LNCaP clone FGC (cell line): ENCODE data around the gene SMAD5.

Source experiments
- DNase-seq: peaks from one replicate; pipeline ENCODE4 v3.0.0-alpha.2; 2011; ENCODE audit warnings: low read depth
- H3K4me3 ChIP-seq: 2 replicates; pipeline ENCODE4 v1.5.1; 2011; ENCODE audit warnings: mild to moderate bottlenecking, low read depth, low read length, control low read depth
- TF ChIP-seq, protein P1 (sequence below): IDR thresholded peaks from 2 replicates; pipeline ENCODE4 v1.5.1; 2012; ENCODE audit warnings: mild to moderate bottlenecking; ENCODE audit not compliant: control insufficient read depth, insufficient read depth; ENCODE audit errors: extremely low read depth

Gene SMAD5

DNA sequence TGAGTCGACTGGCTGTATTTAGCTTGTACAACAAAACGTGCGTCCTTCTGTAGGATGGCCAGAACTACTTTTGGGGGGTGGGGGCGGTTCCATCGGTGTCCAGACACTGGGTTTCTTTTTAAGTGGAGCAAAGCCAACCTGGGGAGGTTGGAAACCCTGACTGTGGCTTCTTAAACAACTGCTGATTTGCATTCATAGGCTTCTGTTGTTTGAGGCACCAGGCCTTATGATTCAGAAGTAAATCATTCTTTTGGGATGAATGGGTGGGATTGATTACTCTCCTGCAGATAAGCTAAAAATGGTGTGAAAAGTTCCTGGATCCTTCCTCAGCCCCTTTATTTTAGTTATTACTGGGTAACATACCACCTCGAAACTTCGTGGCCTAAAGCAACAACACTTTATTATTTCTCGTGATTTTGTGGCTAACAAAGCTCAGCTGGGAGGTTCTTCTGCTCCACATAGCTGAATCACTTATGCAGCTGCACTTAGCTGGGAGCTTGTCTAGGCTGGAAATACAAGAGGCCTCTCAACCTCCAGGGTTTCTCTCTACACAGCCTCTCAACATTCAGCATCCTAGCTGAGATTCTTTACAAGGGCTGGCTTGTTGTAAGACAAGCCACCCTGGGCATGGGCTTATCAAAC lies 72.5 kb downstream of the SMAD5 start:
- DNase-seq, result no peak
- TF ChIP-seq, protein P1, sequence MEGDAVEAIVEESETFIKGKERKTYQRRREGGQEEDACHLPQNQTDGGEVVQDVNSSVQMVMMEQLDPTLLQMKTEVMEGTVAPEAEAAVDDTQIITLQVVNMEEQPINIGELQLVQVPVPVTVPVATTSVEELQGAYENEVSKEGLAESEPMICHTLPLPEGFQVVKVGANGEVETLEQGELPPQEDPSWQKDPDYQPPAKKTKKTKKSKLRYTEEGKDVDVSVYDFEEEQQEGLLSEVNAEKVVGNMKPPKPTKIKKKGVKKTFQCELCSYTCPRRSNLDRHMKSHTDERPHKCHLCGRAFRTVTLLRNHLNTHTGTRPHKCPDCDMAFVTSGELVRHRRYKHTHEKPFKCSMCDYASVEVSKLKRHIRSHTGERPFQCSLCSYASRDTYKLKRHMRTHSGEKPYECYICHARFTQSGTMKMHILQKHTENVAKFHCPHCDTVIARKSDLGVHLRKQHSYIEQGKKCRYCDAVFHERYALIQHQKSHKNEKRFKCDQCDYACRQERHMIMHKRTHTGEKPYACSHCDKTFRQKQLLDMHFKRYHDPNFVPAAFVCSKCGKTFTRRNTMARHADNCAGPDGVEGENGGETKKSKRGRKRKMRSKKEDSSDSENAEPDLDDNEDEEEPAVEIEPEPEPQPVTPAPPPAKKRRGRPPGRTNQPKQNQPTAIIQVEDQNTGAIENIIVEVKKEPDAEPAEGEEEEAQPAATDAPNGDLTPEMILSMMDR, result no peak
- no peak overlapping the region for H3K4me3 ChIP-seq

DNA sequence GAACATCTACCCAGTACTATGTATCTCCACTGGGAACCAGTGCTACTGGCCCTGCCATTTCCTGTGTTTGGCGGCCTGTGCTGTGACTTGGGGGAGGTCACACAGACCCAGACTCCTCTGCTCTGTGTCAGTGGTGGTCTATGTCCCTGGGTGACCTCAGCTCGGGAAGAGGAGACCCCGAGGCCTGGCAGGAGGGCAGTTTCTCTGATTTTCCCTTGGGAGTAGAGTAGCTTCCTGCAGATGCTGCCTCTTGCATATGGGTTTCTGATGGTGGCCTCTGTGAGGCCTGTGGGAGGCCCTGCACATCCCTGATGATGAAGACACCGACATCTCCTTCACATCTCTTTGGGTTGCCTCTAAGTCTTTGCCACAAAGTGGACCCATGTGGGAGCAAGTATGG lies 73.3 kb downstream of the SMAD5 start:
- no peak overlapping the region for H3K4me3 ChIP-seq
- DNase-seq, result no peak
- TF ChIP-seq, protein P1, result no peak

DNA sequence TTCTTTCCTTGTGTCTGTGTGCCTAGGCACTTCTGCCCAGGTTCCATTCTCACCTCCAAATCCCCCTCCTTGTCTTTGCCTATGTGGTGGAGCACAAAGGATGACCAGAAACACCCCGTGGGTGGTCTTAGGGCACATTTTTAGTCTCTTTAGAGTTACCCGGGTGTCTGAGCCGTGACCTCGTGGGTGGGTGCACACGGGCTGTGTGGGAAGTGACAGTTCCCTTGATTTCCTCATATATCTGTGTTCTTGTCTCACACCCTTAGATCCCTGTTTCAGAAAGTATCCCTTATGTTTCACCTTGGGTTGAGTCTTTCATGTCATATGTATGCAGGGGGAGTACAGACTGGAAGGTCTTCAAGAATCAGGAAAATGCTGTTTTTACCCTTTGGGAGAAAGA lies 73.7 kb downstream of the SMAD5 start:
- TF ChIP-seq, protein P1, result no peak
- no peak overlapping the region for H3K4me3 ChIP-seq
- DNase-seq, result no peak

DNA sequence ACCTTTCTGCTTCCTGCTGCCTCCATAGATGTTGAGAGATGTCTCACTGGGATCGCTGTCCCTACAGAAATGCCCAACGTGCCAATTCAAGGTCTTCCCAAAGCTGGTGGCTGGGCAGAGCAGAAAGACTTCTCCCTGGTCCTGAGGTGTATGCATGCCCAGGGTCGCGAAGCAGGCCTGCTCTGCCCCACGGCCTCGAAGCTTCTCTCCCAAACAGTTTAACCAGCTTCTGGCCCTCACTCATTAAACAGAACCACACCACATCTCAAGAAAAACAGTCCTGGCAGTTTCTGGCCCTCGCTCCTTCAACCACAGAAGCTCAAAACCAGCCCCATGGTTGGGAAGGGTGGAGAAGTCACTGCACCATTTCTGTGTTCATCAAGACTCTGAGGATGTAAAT lies 75.0 kb downstream of the SMAD5 start:
- no peak overlapping the region for H3K4me3 ChIP-seq
- DNase-seq, result no peak
- TF ChIP-seq, protein P1, result no peak

DNA sequence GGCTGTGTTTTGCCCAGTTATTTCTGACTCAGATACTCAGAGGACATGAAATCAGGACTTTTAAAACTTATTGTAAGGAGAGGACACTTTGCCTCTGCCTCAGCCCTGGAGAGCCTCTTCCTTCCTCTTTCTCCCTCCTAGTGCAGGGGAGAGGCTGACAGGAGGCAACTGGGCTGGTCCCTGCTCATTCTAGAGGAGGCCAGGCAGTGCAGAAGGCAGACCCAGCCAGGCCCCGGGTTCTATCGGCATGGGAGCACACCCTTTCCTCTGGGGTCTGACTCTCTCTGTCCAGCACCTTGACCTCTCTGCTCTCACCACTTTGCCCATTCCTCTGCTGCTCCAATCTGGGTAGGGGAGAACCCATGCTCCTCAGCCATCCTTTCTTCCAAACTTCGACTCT lies 76.3 kb downstream of the SMAD5 start:
- TF ChIP-seq, protein P1, result no peak
- no peak overlapping the region for H3K4me3 ChIP-seq
- no peak for DNase-seq

DNA sequence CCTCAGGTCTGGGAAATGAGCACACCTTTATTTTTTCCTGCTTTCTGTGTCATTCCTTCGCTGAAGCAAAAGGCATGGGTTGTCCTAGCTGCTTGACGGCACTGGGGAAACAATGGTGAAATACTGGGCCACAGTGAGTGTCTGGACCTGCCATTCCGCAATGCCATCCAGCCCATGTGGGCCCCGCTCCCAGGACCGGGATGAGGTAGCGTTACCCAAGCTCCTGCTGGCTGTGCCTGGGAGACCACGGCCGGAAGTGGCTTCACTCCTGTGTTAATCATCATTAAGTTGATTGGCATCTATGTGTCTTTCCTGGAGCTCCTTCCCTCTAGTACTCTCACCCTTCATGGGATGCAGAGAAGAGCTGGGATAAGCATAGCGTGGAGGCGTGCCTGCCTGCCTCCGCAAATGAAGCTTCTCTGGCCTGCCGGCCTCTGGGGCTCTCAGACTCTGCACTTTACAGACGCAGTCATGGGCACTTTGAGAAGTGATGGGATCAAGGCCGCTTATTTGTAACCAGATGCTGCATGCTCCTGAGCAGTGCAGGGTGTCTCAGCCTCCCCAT lies 76.8 kb downstream of the SMAD5 start:
- no peak for DNase-seq
- TF ChIP-seq, protein P1, result no peak
- H3K4me3 ChIP-seq, result no peak overlapping the region

DNA sequence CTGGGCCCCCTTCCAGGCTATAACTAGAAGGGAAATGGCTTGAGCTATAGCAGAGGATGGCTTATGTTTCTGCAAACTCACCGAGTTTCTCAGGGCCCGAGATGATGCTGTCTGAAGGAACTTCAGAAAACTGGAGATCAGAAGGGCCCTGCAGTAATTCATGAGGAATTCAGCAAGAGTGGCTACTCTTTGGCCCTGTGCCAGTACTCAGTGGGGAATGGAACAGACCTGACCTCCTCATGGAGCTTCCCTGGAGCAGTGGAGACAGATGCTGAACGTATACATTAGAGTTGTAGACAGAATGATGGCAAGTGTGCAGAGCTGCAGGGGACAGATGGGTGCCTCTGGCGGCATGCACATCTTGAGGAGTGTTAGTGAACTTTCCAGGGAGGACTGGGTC lies 77.6 kb downstream of the SMAD5 start:
- DNase-seq, result no peak
- no peak overlapping the region for H3K4me3 ChIP-seq
- TF ChIP-seq, protein P1, result no peak
